Measurements from ENCODE around the gene MRPL55. TPM values are rescaled to one million over a fixed set of nuclear protein-coding genes. Genes with fewer than 3 reads are reported as not detected.

The MRPL55 gene
- polyA plus RNA-seq, 1 donor from 2014 or later: 168 TPM

- H3K27me3 ChIP-seq (ENCODE audit: insufficient read depth, low read depth, low read length): peaks cover 3% of the 10 kb centered on the region
- no peak overlapping the region for H3K4me3 ChIP-seq (ENCODE audit: low read length)
These were observed 32.2 kb downstream of the MRPL55 start for GRCh38 chr1:228076796-228077430.

GRCh38 chr1:228075801-228076271, 33.3 kb downstream of the MRPL55 start:
- H3K9me2 ChIP-seq (ENCODE audit: insufficient read depth, low read length): no peaks in the 10 kb centered on the region
- no peak overlapping the region for H3K9ac ChIP-seq (ENCODE audit: low read length)
- H2AFZ ChIP-seq (ENCODE audit: low read depth, low read length): no peak overlapping the region
- no peak overlapping the region for H3K27ac ChIP-seq (ENCODE audit: low read length)
- H3K36me3 ChIP-seq (ENCODE audit: insufficient read depth, low read length): no peaks in the 10 kb centered on the region
- H3F3A ChIP-seq (ENCODE audit: insufficient read depth, low read length, poor library complexity, severe bottlenecking): no peaks in the 10 kb centered on the region
- H3K4me2 ChIP-seq (ENCODE audit: low read length): no peak overlapping the region
- H4K20me1 ChIP-seq (ENCODE audit: insufficient read depth): no peaks in the 10 kb centered on the region
- no peaks in the 10 kb centered on the region for H3K79me2 ChIP-seq (replicated peaks; ENCODE audit: insufficient read depth, low read length)
- TF ChIP-seq TAF1 (IDR thresholded peaks at IDR 0.05; ENCODE audit: low read depth) (no peak), EZH2 (IDR thresholded peaks at IDR 0.05; ENCODE audit: borderline replicate concordance, insufficient read depth, low read length, poor library complexity, severe bottlenecking) (no peak), RAD21 (conservative IDR thresholded peaks at IDR 0.05) (no peak), EP300 (conservative IDR thresholded peaks at IDR 0.05; ENCODE audit: poor library complexity, severe bottlenecking) (no peak), SMC3 (conservative IDR thresholded peaks at IDR 0.05; ENCODE audit: poor library complexity) (no peak)
- no peaks in the 10 kb centered on the region for H3K9me3 ChIP-seq (ENCODE audit: low read length)
- no peak overlapping the region for H3K4me3 ChIP-seq (ENCODE audit: low read length)
- H3K27me3 ChIP-seq (ENCODE audit: insufficient read depth, low read depth, low read length): peaks cover 12% of the 10 kb centered on the region

More at GRCh38 chr1:228076796-228077430, 32.2 kb downstream of the MRPL55 start:
- no peak overlapping the region for H3K4me2 ChIP-seq (ENCODE audit: low read length)
- no peaks in the 10 kb centered on the region for H3K9me3 ChIP-seq (ENCODE audit: low read length)
- TF ChIP-seq REST (IDR thresholded peaks at IDR 0.05; ENCODE audit: borderline replicate concordance): no peak
- TF ChIP-seq SMC3 (conservative IDR thresholded peaks at IDR 0.05; ENCODE audit: poor library complexity): no peak
- TF ChIP-seq TAF1 (IDR thresholded peaks at IDR 0.05; ENCODE audit: low read depth): no peak
- TF ChIP-seq CTCF (IDR thresholded peaks at IDR 0.05; ENCODE audit: poor library complexity, severe bottlenecking): no peak
- no peak for TF ChIP-seq MXI1 (conservative IDR thresholded peaks at IDR 0.05; ENCODE audit: poor library complexity, severe bottlenecking)
- TF ChIP-seq EZH2 (IDR thresholded peaks at IDR 0.05; ENCODE audit: borderline replicate concordance, insufficient read depth, low read length, poor library complexity, severe bottlenecking): no peak
- no peak for TF ChIP-seq EP300 (conservative IDR thresholded peaks at IDR 0.05; ENCODE audit: poor library complexity, severe bottlenecking)
- no peak for TF ChIP-seq RAD21 (conservative IDR thresholded peaks at IDR 0.05)
- no peaks in the 10 kb centered on the region for H3K79me2 ChIP-seq (replicated peaks; ENCODE audit: insufficient read depth, low read length)
- H3K9ac ChIP-seq (ENCODE audit: low read length): no peak overlapping the region
- no peak overlapping the region for H3K27ac ChIP-seq (ENCODE audit: low read length)
- H3K9me2 ChIP-seq (ENCODE audit: insufficient read depth, low read length): no peaks in the 10 kb centered on the region
- no peaks in the 10 kb centered on the region for H4K20me1 ChIP-seq (ENCODE audit: insufficient read depth)
- H3K36me3 ChIP-seq (ENCODE audit: insufficient read depth, low read length): no peaks in the 10 kb centered on the region
- H3F3A ChIP-seq (ENCODE audit: insufficient read depth, low read length, poor library complexity, severe bottlenecking): no peaks in the 10 kb centered on the region
- H2AFZ ChIP-seq (ENCODE audit: low read depth, low read length): no peak overlapping the region
